Activated CD4-positive, CD25-positive, alpha-beta regulatory T cell treated with anti-CD3 and anti-CD28 coated beads, Interleukin-2, amount 50 U/mL, for 24 hours (primary cell): ENCODE data around the gene PIEZO2.
"Not testable (repeated sequence)": the region's sequence is repeated elsewhere in the genome, so short reads cannot be mapped to it uniquely, and the experiment has no call there.

Source experiments
- ATAC-seq, 2 donors: fragments of 150-1000 bp; cut with Tn5 transposase; one replicate each; pipeline ENCODE4 v1.10.0; 2021; ENCODE audit warnings: mild to moderate bottlenecking in 1 of 2, moderate library complexity in 1 of 2

The PIEZO2 gene

DNA sequence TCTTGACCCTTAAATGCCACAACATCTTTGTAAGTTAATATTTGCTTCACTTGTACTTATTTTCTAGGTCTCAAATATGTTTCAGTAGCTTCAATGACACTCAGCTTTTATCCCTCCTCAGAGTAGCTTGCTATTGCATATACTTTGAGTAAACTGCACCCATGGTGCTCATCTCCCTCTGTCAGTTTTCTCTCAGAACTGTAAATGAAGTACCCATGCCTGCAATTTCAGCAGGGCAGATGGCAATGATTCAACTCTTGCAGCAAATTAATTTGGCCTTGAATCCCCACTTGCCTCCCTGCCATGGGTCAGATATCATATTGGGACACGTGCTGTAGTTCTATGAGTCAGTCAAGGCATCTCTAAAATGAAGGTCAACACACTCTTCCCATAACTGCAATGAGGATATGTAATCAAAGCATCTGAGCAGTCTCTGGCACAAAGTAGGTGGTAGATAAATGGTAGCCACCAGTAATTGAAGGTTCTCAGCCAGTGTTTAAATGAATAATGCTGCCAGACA is 225.8 kb downstream of the PIEZO2 start:
- no peak for ATAC-seq

DNA sequence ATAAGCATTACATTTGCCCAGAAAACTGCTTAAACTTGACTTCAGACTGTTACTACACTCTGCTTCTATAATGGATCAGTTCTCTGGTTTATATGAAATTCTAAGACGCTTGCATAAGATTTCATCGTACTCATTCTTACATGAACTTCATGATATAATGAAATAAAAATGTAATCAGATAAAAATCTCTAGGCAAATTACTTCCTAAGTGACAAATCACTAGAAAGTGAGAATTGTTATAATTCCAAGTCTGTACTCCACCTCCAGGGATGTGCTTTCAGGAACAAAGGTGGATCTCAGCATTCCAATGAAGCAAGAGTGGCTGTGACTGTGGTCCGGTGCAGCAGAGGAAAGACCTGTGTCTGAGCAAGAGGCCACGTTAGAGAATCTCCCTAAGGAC is 226.2 kb downstream of the PIEZO2 start:
- no peak for ATAC-seq

DNA sequence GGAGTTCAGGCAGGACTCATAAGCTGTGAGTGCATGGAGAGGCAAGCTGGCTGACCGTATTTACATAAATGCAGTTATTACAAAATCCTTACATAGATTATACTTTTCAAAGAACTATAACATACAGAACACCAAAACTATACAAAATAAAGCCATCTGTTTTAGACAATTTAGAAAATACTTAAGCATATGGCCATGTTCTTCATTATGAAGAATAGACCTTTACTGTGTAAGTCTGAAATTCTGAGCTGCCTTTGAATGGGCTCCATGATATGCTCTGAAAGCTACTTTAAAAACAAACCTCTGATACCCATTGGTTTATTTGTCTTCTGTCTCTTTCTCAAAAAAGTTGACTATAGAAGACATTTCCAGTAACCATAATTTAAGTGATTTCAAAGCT is 226.7 kb downstream of the PIEZO2 start:
- ATAC-seq, result not testable (repeated sequence)

DNA sequence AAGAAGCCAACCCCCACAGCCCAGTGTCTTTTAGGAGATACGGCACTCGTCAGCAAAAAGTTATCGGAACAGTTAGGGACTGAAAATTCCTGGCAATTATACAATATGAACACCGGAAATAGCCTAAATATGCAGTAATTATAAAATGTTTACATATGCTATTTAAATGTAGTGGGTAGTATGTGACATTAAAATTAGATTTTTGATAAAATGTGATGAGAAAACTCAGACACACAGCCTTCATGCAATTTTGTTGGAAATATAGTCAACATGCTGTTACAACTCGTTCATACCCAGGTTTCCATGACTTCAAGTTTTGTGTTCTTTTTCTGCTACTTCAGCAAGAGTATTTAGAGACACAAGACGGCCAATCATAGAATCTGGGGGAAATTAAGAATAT is 229.1 kb downstream of the PIEZO2 start:
- ATAC-seq, result not testable (repeated sequence)

DNA sequence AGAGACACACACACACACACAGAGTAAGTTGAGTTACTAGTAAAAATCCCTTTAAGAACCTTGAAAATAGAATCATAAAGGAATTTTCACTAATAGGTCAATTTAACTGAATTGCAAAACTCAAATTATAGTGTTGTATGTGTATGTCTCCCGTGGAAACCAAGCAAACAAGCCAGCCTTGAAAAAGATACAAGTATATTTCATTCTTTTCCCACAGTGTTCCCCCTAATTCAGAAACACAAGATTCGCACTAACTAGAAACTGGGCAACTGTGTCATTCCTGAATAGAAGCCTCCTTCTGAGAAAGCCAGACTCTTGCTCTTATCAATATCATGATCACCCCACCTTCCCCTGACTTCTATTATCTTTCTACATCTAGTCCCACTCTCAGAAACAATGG is 229.5 kb downstream of the PIEZO2 start:
- no peak for ATAC-seq

DNA sequence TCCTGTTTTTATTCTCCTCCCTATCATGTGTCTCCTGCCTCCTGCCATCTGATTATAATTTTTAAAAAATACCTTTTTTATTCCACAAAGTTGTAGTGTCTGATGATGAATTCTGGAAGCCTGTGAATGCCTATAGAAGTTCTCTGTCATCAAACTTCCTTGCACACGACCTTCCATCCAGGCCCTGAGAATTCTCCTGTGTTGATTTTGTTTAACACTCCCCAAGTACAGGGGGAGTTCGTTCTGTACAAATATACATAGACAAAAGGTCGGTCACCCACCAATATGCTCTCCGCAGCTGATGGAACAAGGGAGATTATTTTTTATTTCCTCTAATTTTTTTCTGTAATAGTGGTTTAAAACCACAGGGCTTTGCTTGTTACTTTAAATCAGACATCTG is 232.5 kb downstream of the PIEZO2 start:
- no peak for ATAC-seq

DNA sequence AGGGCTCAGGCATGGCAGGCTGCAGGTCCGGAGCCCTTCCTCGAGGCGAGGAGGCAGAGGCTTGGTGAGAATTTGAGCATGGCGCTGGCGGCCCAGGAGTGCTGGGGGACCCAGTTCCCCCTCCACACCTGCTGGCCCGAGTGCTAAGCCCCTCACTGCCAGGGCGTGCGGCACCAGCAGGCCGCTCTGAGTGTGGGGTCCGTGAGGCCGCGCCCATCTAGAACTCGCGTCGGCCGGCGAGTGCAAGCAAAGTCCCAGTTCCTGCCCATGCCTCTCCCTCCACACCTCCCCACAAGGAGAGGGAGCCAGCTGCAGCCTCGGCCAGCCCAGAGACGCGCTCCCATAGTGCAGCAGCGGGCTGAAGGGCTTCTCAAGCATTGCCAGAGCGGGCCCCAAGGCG is 233.0 kb downstream of the PIEZO2 start:
- no peak for ATAC-seq

DNA sequence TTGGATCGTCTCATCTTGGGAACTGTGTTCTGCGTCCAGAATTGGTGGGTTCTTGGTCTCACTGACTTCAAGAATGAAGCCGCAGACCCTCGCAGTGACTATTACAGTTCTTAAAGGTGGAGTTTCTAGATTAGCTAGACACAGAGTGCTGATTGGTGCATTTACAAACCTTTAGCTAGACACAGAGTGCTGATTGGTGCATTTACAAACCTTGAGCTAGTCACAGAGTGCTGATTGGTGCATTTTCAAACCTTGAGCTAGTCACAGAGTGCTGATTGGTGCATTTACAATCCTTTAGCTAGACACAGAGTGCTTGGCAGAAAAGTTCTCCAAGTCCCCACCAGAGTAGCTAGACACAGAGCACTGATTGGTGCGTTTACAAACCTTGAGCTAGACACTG is 233.6 kb downstream of the PIEZO2 start:
- ATAC-seq, result not testable (repeated sequence)

DNA sequence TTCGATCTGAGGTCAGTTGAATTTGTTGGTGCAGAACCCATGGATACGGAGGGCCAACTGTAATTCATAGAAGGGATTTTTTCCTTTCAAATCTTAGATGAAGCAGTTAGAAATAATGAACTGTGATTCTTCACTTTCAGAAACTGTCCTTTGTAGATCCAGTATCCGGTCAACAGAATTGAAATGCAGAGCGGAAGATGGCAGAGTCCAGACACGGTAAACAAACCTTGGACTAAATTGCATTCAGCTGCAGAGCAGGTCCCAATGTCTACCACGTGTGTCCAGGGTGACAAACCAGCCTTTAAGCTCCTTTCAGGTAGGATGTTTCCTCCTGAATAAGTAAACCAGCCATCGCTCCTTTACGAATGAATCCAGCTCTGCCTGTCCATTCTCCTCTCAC is 234.8 kb downstream of the PIEZO2 start:
- ATAC-seq, result not testable (repeated sequence)

DNA sequence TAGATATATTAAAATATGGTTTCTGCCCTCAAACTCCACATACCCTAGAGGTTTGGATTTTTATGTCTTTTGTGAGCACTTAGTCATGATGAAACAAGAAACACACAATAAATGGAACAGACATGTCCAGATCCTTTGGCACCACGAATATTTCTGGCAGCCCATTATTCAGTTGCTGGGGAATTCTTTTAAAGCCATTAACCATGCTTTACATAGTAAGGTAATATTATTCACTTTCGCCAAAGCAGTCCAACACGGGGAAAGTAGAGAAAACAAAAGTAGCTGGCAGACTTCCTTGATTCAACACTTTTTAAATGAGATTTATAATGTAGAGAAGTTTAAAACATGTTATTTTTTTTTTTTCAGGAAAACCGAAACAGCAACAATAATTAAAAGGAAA is 235.4 kb downstream of the PIEZO2 start:
- ATAC-seq, result no peak

DNA sequence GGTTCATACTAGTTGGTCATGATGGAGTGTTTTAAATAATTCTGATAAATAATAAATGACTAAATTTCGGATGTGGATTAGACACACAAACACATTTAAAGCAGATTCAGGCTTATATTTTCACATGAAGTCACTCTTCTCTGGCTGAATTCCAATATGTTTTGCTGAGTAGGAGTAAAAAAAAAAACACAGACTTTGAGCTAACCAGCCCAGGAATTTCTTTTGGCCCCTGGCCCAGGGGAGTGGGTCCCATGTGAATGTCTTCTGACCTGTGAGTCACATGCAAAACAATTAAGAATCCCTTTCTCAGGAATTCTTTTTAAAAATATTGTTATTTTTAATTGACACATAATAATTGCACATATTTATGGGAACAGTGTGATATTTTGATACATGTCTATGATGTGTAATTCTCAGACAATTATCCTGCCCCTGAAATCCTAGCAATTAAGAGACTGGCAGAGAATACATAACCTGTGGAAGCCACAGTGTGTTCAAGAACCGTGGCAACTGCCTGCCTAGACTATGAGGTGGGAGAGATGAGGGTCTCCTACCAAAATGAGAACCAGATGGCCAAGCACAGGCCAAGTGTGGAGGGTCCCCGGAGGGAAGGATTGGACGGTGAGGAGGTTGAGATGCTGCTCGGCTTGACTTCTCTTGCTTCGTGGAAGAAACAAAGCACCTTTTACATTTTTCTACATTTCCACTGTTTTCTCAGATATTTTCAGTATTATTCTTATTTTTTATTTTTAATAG is 236.4 kb downstream of the PIEZO2 start:
- no peak for ATAC-seq

DNA sequence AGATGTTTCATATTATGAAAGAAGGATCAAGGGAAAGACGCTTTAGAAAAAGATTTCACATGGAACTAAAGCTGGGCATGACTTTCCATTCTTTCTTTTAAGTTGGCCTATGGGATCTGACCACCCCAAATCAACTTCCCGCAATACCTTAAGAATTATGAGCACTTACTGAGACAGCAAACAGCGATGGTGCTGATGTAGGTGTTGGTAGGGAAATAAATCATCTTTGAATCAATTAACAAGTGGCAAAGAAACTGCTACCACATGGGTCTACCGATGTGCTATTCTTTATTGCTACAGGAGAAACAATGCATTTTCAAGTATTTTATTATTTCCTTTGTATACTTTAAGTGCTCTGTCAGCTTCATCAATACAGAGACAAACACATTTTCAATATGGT is 239.6 kb downstream of the PIEZO2 start:
- no peak for ATAC-seq

DNA sequence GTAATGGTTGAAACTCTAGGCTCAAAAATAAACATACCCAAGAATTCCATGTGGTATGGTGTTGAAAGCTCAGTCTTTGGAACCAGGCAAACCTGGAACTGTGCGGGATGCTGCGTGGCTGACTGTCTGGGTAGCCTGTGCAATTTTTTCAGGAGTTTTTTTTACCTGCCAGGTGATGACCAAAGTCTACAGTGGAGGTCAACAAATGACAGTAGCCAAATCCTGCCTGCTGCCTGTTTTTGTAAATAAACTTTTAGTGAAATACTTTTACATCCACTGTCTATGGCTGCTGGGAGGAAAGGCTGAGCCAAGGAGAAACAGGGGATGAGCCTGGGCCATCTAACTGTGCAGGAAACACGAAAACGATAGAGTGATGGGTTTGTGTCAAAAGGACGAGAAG is 240.6 kb downstream of the PIEZO2 start:
- ATAC-seq, result no peak

DNA sequence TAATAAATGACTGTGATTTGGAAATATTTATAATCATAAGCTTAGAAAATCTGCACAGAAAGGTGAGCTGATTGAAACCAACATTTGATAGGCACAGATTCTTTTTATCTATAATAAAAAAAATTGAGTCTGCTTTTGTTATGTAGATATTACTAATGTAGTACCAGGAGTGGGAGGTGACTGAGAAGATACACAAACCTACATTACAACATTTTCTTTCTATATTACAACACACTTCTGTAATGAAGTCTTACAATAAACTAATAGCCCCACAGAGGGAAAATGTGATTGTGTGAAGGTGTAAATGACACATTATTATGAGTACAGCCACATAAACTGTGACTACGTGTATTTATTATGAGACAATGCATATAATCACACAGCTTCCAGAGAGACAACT is 241.6 kb downstream of the PIEZO2 start:
- ATAC-seq, result no peak

DNA sequence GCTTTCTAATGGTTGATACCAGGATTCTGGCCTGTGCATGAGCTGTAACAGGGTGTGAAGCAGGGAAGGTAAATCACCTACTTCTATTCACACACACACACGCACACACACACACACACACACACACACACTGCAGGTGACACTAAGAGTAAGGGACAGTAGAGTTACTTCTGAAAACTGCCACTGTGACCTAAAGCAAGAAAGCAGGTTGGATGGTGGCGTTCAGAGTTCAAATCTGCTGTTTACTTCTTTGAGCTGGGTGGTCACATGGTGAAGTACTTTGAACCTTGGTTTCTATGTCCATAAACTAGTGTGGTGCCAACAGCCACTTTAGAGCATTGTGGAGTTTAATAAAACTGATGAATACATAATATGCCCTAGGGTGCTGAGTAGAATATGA is 248.0 kb downstream of the PIEZO2 start:
- no peak for ATAC-seq

DNA sequence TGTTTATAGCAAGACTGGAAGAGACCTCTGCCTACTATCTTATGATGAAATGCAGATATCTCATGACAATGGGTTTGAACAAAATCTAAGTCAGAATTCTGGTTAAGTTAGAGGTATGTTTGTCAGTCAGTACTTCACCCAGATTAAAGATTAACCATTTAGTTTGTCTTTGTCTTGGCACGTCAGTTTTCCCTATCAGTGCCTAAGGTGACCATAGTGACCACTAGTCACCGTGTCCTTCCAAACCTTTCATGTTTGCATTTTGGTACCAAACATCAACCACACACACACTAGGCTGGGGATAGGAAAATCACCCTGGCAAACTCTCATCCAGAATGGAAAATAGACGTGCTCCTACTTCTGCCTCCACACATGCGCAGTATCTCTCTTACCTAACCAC is 248.9 kb downstream of the PIEZO2 start:
- no peak for ATAC-seq

DNA sequence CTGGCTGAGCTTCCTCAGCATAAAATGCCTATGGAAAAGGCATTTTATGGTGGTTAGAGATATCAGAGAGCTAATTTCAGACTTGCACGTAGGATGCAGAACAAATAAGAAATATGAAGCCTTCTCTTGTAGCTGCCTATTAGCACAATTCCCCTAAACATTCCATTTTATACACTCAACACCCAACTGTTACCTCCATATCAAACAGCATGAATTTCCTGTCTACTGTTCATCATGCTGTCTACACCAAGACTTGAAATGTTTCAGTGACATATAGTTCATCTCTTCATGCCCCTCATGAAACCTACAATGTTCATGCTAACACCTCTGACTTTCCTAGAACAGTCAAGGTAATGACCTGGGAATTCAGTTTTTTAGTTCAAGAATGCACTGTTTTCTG is 249.9 kb downstream of the PIEZO2 start:
- no peak for ATAC-seq

DNA sequence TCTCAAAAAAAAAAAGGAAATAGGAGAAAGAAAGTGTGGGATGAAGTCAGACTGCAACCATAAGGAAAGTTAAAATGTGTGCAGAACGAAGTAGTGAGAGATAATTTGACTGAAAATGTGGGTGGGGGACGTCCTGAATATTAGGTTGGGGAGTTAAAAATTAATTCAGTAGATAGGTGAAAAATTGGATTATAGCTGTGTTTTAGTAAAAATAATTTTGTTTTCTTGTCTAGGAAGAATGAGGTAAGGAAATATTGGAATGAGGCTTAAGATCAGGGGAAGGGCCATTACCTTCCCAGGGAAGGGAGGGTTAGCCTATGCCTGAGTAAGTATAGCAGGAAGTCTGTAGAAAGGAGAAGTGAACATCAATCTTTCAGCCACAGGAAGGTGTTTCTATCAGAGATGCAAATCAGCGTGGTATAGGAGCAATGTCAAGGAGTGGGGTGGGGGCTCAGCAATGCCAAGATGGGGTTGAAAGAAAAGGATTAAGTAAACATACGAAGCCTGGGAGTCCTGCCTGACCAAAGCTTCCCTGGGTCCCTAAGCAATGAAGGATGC is 250.9 kb downstream of the PIEZO2 start:
- ATAC-seq, result no peak

DNA sequence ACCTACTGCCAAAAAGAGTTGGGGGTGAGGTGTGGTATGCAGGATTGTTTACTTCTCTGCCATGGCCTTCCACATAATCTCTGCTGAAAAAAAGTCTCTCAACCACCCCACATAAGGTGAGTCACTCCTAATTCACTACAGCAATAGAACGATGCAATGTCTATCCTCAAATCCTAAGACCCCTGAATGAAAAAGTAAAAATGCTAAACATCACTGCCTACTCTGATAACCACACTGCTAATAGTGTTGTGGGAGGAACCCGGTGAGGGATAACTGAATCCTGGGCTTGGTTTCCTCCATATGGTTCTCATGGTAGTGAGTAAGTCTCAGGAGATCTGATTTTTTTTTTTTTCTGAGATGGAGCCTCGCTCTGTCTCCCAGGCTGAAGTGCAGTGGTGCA is 252.5 kb downstream of the PIEZO2 start:
- no peak for ATAC-seq

DNA sequence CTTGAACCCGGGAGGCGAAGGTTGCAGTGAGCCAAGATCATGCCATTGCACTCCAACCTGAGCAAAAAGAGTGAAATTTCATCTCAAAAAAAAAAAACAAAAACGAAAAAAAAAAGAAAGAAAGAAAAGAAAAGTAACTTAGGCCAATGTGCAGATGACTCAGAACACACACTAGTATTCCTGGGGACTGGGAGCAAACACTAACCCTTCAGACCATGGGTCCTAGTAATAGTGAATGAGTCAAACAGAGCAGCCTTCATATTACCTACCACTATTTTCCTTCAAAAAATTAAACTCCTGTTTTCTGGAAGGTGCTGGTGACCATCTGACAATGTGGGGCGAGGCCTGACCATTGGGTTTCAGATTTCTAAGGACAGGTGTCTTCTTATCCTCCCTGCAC is 253.4 kb downstream of the PIEZO2 start:
- no peak for ATAC-seq

DNA sequence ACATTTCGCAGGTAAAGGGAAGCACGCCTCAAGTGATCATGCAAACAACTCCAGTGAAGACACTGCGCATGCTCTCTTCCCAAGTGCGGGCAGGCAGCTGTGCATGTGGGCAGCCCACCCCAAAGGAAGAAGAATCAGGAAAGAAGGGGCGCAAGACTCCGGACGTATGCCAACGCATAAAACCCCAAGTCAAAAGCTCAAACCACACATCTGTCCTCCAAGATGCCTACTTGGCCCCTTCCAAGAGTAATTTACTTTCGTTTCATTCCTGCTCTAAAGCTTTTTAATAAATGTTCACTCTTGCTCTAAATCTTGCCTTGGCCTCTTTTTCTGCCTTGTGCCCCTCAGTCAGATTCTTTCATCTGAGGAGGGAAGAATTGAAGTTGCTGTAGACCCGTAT is 254.9 kb downstream of the PIEZO2 start:
- no peak for ATAC-seq

DNA sequence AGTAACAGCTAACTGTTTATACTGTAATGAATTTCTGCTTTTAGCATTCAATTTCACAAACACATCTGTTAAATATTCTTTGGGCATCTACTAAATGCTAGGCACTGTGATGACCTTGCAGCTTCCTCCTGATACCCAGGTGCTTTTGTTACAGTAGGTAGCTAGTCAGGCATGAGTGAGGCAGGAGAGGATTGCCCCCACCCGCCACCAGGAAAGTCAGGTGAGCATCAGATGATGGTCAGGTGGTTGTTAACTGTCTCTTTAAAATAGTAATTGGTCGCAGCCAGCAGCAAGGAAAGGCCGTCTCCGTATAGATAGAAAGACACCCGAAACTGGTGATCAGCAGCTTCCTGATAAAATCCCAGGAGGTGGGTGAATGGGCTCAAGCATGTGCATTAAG is 255.6 kb downstream of the PIEZO2 start:
- ATAC-seq, result no peak

DNA sequence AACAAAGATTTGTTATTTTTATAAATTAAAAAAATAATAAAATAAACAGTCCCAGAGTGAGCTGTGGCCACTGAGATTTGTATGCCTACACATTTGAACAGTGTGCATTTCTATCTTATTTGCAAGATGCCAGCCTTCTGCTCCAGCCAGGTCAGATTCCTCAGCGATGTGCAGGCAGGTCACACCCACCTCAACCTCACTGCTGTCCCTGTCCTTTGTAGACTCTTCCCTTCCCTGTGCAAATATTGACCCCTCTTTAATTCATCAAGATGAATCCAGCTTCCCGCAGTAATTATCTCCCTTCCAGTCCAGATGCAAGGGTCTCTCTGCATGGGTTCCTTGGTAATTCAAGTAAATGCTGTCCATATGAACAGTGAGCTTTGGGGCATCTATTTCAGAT is 256.2 kb downstream of the PIEZO2 start:
- no peak for ATAC-seq

DNA sequence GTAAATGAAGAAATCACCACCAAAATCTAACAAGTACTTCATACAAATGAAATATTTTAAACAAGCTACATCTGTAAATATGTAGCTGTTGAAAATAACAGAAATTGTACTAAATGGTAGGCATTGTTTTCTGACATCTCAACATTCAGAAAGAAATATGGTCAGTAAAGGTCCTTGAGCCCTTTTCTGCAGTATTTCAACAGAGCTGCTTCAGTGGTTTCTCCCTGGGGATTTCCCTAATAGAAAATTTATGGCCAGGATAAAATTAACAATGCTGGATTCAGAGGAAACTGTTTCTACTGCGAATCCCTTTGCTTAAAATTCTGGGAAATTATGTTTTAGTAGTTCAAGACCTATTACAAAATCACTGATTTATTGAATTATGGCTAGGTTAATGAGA is 256.6 kb downstream of the PIEZO2 start:
- no peak for ATAC-seq

DNA sequence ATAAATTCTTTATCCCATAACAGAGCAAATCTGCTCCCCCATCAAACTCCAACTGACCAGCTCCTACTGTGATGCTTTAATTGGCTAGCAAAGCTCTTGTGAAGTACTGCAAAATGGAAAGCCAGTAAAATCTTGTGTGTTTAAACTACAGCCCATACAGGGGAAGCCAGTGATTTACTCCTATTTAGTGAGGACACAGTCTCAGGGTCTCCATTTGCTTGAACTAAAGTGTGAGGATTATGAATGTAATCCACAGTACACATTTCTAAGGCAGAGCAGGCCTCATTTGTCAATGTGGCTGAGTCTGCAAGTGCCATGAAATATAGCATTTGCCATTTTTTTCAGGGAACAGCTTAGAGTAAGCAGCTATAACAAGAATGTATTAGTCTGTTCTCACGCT is 259.3 kb downstream of the PIEZO2 start:
- ATAC-seq, result no peak
